Measurements from ENCODE around the gene RNU6-8.

Gene RNU6-8

GRCh38 chr14:32206552-32206951 is 3.5 kb upstream of the RNU6-8 start:
- H3K27me3 ChIP-seq (replicated peaks; ENCODE audit: control insufficient read depth, insufficient read depth, low read length, poor library complexity, severe bottlenecking) = no peaks in the 10 kb centered on the region
- no peaks in the 10 kb centered on the region for H3K36me3 ChIP-seq (ENCODE audit: control insufficient read depth, insufficient read depth, low read length)
- DNase-seq = no peak
- H3K4me1 ChIP-seq (ENCODE audit: control insufficient read depth, insufficient read depth, low read length, poor library complexity, severe bottlenecking) = peaks cover 11% of the 10 kb centered on the region
- H3K4me3 ChIP-seq (ENCODE audit: insufficient read depth, low read depth, low read length, poor library complexity, severe bottlenecking) = no peak overlapping the region
- H3K9me3 ChIP-seq (ENCODE audit: control insufficient read depth, low read length) = no peaks in the 10 kb centered on the region
- H3K27ac ChIP-seq (ENCODE audit: insufficient read depth, low read length, poor library complexity, severe bottlenecking) = no peak overlapping the region

DNA sequence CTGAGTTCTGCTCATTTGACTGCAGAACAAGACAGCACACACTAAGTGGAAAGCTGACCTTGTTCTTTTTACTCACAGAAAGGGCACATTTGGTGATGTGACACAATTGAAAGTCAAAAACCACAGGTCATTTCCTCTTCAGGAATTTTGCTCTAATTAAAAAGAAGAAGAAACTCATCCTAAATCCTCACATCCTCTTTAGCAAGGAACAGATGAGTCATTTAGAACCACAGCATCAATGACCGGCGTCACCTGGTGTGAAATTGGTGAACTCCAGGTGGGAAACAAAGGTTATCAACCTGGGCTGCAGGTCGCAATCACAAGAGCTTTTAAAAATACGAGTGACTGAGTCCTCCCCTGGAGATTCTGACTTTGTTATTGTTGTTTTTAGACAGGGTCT is 2.9 kb upstream of the RNU6-8 start:
- Histone ChIP-seq H3K27ac (ENCODE audit: insufficient read depth, low read length, poor library complexity, severe bottlenecking) (no peak overlapping the region), H3K36me3 (ENCODE audit: control insufficient read depth, insufficient read depth, low read length) (no peaks in the 10 kb centered on the region), H3K9me3 (ENCODE audit: control insufficient read depth, low read length) (no peaks in the 10 kb centered on the region), H3K4me3 (ENCODE audit: insufficient read depth, low read depth, low read length, poor library complexity, severe bottlenecking) (no peak overlapping the region), H3K4me1 (ENCODE audit: control insufficient read depth, insufficient read depth, low read length, poor library complexity, severe bottlenecking) (peaks cover 11% of the 10 kb centered on the region), H3K27me3 (replicated peaks; ENCODE audit: control insufficient read depth, insufficient read depth, low read length, poor library complexity, severe bottlenecking) (no peaks in the 10 kb centered on the region)
- no peak for DNase-seq

- no peaks in the 10 kb centered on the region for H3K27me3 ChIP-seq (replicated peaks; ENCODE audit: control insufficient read depth, insufficient read depth, low read length, poor library complexity, severe bottlenecking)
- H3K4me1 ChIP-seq (ENCODE audit: control insufficient read depth, insufficient read depth, low read length, poor library complexity, severe bottlenecking) = peaks cover 11% of the 10 kb centered on the region
- no peak overlapping the region for H3K27ac ChIP-seq (ENCODE audit: insufficient read depth, low read length, poor library complexity, severe bottlenecking)
- no peaks in the 10 kb centered on the region for H3K36me3 ChIP-seq (ENCODE audit: control insufficient read depth, insufficient read depth, low read length)
- no peak for DNase-seq
- no peak overlapping the region for H3K4me3 ChIP-seq (ENCODE audit: insufficient read depth, low read depth, low read length, poor library complexity, severe bottlenecking)
- H3K9me3 ChIP-seq (ENCODE audit: control insufficient read depth, low read length) = no peaks in the 10 kb centered on the region
Observed at GRCh38 chr14:32205554-32205953, 2.5 kb upstream of the RNU6-8 start.

GRCh38 chr14:32203928-32204357 is 874 bp upstream of the RNU6-8 start:
- Histone ChIP-seq H3K27ac (ENCODE audit: insufficient read depth, low read length, poor library complexity, severe bottlenecking) (peak overlapping the region; percentile 99), H3K4me3 (ENCODE audit: insufficient read depth, low read depth, low read length, poor library complexity, severe bottlenecking) (peak overlapping the region; percentile 91), H3K36me3 (ENCODE audit: control insufficient read depth, insufficient read depth, low read length) (no peaks in the 10 kb centered on the region), H3K4me1 (ENCODE audit: control insufficient read depth, insufficient read depth, low read length, poor library complexity, severe bottlenecking) (peaks cover 11% of the 10 kb centered on the region), H3K27me3 (replicated peaks; ENCODE audit: control insufficient read depth, insufficient read depth, low read length, poor library complexity, severe bottlenecking) (no peaks in the 10 kb centered on the region), H3K9me3 (ENCODE audit: control insufficient read depth, low read length) (no peaks in the 10 kb centered on the region)
- no peak for DNase-seq

GRCh38 chr14:32202491-32202997 is 525 bp downstream of the RNU6-8 start:
- Histone ChIP-seq H3K9me3 (ENCODE audit: control insufficient read depth, low read length) (no peaks in the 10 kb centered on the region), H3K27me3 (replicated peaks; ENCODE audit: control insufficient read depth, insufficient read depth, low read length, poor library complexity, severe bottlenecking) (no peaks in the 10 kb centered on the region), H3K36me3 (ENCODE audit: control insufficient read depth, insufficient read depth, low read length) (no peaks in the 10 kb centered on the region), H3K4me3 (ENCODE audit: insufficient read depth, low read depth, low read length, poor library complexity, severe bottlenecking) (peak overlapping the region; percentile 91), H3K27ac (ENCODE audit: insufficient read depth, low read length, poor library complexity, severe bottlenecking) (peak overlapping the region; percentile 99), H3K4me1 (ENCODE audit: control insufficient read depth, insufficient read depth, low read length, poor library complexity, severe bottlenecking) (peaks cover 11% of the 10 kb centered on the region)
- DNase-seq = no peak

DNA sequence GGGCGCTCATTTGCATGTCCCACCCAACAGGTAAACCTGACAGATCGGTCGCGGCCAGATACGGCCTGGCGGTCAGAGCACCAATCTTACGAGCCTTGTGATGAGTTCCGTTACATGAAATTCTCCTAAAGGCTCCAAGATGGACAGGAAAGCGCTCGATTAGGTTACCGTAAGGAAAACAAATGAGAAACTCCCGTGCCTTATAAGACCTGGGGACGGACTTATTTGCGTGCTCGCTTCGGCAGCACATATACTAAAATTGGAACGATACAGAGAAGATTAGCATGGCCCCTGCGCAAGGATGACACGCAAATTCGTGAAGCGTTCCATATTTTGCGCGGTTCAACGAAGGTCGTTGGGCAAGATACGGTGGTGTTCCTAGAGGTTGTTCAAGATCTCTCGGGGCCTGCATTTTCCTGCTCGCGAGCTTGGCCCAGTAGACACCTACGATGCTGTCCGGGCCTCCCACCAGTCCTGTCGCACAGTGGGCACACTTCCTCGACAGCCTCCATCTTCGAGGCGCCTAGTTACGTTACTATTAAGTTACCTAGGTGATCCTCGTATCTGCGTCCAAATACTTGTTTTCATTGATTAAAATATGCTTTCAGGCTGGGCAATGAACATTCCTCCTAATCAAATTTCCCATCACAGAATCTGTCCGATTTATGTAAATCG is 1.1 kb downstream of the RNU6-8 start, which contains the start of gene RNU6-7:
RNU6-7 (plus strand) TSS at position 230 of the 675 bp plus-strand sequence.
- DNase-seq = peak in 1 of 3 donors; percentile 21
- peak within 1 kb of the TSS; percentile 99 for H3K27ac ChIP-seq (ENCODE audit: insufficient read depth, low read length, poor library complexity, severe bottlenecking)

DNA sequence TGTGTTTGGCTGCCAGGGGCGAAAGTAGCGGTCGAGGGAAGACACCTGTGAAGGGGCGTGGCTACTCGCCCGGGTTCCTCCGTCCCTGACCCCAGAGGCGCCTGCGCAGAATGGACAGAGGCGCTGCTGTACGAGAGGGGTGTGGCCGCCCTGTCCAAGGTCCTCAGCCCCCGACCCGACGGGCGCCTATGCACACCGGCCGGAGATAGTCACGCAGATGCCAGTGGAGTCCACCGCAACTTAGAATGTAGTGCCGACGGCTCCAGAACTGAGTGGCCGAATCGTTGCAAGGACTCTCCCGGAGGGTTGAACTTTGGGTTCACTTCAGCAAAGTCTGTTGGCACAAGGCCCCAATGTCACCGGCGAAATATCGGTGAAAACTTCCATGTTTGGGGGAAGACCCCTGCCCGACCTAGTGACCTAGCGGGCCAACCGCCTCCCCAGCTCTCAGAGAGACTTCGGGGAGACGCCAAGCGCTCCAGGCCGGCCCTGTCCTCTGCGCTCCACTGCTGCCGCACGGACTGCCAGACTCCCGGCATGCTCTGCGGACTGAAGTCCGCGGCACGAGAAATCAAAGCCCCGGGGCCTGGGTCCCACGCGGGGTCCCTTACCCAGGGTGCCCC is 1.8 kb downstream of the RNU6-8 start:
- peaks cover 11% of the 10 kb centered on the region for H3K4me1 ChIP-seq (ENCODE audit: control insufficient read depth, insufficient read depth, low read length, poor library complexity, severe bottlenecking)
- DNase-seq = peak; percentile 59 to 78 (median 59)
- no peaks in the 10 kb centered on the region for H3K27me3 ChIP-seq (replicated peaks; ENCODE audit: control insufficient read depth, insufficient read depth, low read length, poor library complexity, severe bottlenecking)
- peak overlapping the region; percentile 91 for H3K4me3 ChIP-seq (ENCODE audit: insufficient read depth, low read depth, low read length, poor library complexity, severe bottlenecking)
- no peaks in the 10 kb centered on the region for H3K9me3 ChIP-seq (ENCODE audit: control insufficient read depth, low read length)
- H3K27ac ChIP-seq (ENCODE audit: insufficient read depth, low read length, poor library complexity, severe bottlenecking) = peak overlapping the region; percentile 99
- no peaks in the 10 kb centered on the region for H3K36me3 ChIP-seq (ENCODE audit: control insufficient read depth, insufficient read depth, low read length)

More for the DNA sequence above, 1.1 kb downstream of the RNU6-8 start, which contains the start of gene RNU6-7:
- H3K27me3 ChIP-seq (replicated peaks; ENCODE audit: control insufficient read depth, insufficient read depth, low read length, poor library complexity, severe bottlenecking) = no peaks in the 10 kb centered on the region
- H3K4me3 ChIP-seq (ENCODE audit: insufficient read depth, low read depth, low read length, poor library complexity, severe bottlenecking) = peak within 1 kb of the TSS; percentile 91
- H3K4me1 ChIP-seq (ENCODE audit: control insufficient read depth, insufficient read depth, low read length, poor library complexity, severe bottlenecking) = peaks cover 11% of the 10 kb centered on the region
- H3K9me3 ChIP-seq (ENCODE audit: control insufficient read depth, low read length) = no peaks in the 10 kb centered on the region
- H3K36me3 ChIP-seq (ENCODE audit: control insufficient read depth, insufficient read depth, low read length) = no peaks in the 10 kb centered on the region

GRCh38 chr14:32200368-32201192 is 2.5 kb downstream of the RNU6-8 start:
- no peak for DNase-seq
- H3K36me3 ChIP-seq (ENCODE audit: control insufficient read depth, insufficient read depth, low read length) = no peaks in the 10 kb centered on the region
- H3K4me3 ChIP-seq (ENCODE audit: insufficient read depth, low read depth, low read length, poor library complexity, severe bottlenecking) = peak overlapping the region; percentile 91
- peaks cover 11% of the 10 kb centered on the region for H3K4me1 ChIP-seq (ENCODE audit: control insufficient read depth, insufficient read depth, low read length, poor library complexity, severe bottlenecking)
- peak overlapping the region; percentile 99 for H3K27ac ChIP-seq (ENCODE audit: insufficient read depth, low read length, poor library complexity, severe bottlenecking)
- H3K9me3 ChIP-seq (ENCODE audit: control insufficient read depth, low read length) = no peaks in the 10 kb centered on the region
- H3K27me3 ChIP-seq (replicated peaks; ENCODE audit: control insufficient read depth, insufficient read depth, low read length, poor library complexity, severe bottlenecking) = no peaks in the 10 kb centered on the region

GRCh38 chr14:32197919-32198318 is 5.2 kb downstream of the RNU6-8 start:
- Histone ChIP-seq H3K9me3 (ENCODE audit: control insufficient read depth, low read length) (no peaks in the 10 kb centered on the region), H3K36me3 (ENCODE audit: control insufficient read depth, insufficient read depth, low read length) (no peaks in the 10 kb centered on the region), H3K27ac (ENCODE audit: insufficient read depth, low read length, poor library complexity, severe bottlenecking) (no peak overlapping the region), H3K4me1 (ENCODE audit: control insufficient read depth, insufficient read depth, low read length, poor library complexity, severe bottlenecking) (peaks cover 3% of the 10 kb centered on the region), H3K27me3 (replicated peaks; ENCODE audit: control insufficient read depth, insufficient read depth, low read length, poor library complexity, severe bottlenecking) (no peaks in the 10 kb centered on the region), H3K4me3 (ENCODE audit: insufficient read depth, low read depth, low read length, poor library complexity, severe bottlenecking) (no peak overlapping the region)
- DNase-seq = no peak
